ENCODE measurements around the gene MSI2. TPM values are rescaled to one million over a fixed set of nuclear protein-coding genes. Genes with fewer than 3 reads are reported as not detected.
A peak's percentile ranks its signal among the peaks of the same experiment; 100 is the strongest.

MSI2 gene
- total RNA-seq, 1 donor from 2014 or later = 75.5 TPM

DNA sequence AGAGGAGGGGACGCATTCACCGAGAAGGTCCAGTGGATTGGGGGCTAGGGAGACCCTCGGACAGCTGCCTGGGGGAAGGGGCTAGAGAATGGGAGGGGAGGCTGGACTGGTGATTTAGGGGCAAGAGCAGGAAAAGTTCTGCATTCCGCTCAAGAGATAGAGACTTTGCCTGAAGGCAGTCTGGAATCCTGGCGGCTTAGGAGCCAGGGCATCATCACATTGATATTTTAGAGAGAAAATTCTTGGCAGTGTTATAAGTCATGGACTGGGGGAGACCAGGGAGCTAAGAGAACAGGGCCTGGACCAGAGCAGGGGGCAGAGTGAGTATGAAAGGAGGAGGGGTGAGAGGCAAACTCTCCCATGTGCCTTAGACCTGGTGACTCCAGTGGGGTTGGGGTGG lies 35.8 kb downstream of the MSI2 start:
- H3K27me3 Mint-ChIP-seq (ENCODE audit: unreplicated experiment) = no peaks in the 10 kb centered on the region

DNA sequence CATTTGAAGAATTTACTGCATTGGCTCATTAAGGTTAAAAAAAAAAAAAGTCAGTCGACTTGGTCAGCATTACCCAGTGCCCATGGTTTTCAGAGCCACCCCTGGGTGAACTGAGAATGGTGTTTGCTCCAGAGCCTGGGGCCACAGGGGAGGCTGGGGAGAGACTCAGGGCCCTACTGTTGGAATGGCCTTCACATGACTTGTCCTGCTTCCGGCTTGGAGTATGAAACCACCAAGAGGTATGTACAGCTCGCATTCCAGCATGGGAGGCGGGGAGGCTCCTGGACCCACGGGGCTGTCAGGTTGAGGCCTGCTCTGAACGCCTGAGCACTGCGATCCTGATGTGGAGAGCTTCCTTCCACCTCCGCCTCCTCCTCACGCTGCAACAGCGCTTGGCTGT lies 36.8 kb downstream of the MSI2 start:
- peaks cover 43% of the 10 kb centered on the region for H3K4me1 Mint-ChIP-seq (ENCODE audit: unreplicated experiment)
- TF ChIP-seq, protein P1, sequence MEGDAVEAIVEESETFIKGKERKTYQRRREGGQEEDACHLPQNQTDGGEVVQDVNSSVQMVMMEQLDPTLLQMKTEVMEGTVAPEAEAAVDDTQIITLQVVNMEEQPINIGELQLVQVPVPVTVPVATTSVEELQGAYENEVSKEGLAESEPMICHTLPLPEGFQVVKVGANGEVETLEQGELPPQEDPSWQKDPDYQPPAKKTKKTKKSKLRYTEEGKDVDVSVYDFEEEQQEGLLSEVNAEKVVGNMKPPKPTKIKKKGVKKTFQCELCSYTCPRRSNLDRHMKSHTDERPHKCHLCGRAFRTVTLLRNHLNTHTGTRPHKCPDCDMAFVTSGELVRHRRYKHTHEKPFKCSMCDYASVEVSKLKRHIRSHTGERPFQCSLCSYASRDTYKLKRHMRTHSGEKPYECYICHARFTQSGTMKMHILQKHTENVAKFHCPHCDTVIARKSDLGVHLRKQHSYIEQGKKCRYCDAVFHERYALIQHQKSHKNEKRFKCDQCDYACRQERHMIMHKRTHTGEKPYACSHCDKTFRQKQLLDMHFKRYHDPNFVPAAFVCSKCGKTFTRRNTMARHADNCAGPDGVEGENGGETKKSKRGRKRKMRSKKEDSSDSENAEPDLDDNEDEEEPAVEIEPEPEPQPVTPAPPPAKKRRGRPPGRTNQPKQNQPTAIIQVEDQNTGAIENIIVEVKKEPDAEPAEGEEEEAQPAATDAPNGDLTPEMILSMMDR (IDR thresholded peaks at IDR 0.05) = no peak
- H3K27ac Mint-ChIP-seq (ENCODE audit: unreplicated experiment) = no peak overlapping the region
- no peaks in the 10 kb centered on the region for H3K27me3 Mint-ChIP-seq (ENCODE audit: unreplicated experiment)
- H3K9me3 Mint-ChIP-seq (ENCODE audit: unreplicated experiment) = peaks cover 6% of the 10 kb centered on the region
- no peak for DNase-seq (ENCODE audit: extremely low spot score, unreplicated experiment)
- peaks cover 15% of the 10 kb centered on the region for H3K36me3 Mint-ChIP-seq (ENCODE audit: unreplicated experiment)
- no peak overlapping the region for H3K4me3 Mint-ChIP-seq (ENCODE audit: unreplicated experiment)

More for the DNA sequence above, 35.8 kb downstream of the MSI2 start:
- peaks cover 43% of the 10 kb centered on the region for H3K4me1 Mint-ChIP-seq (ENCODE audit: unreplicated experiment)
- peak overlapping the region; percentile 24 for H3K27ac Mint-ChIP-seq (ENCODE audit: unreplicated experiment)
- no peak for DNase-seq (ENCODE audit: extremely low spot score, unreplicated experiment)
- no peaks in the 10 kb centered on the region for H3K9me3 Mint-ChIP-seq (ENCODE audit: unreplicated experiment)
- H3K4me3 Mint-ChIP-seq (ENCODE audit: unreplicated experiment) = no peak overlapping the region
- H3K36me3 Mint-ChIP-seq (ENCODE audit: unreplicated experiment) = peaks cover 8% of the 10 kb centered on the region
- TF ChIP-seq, protein P1 (IDR thresholded peaks at IDR 0.05) = no peak

DNA sequence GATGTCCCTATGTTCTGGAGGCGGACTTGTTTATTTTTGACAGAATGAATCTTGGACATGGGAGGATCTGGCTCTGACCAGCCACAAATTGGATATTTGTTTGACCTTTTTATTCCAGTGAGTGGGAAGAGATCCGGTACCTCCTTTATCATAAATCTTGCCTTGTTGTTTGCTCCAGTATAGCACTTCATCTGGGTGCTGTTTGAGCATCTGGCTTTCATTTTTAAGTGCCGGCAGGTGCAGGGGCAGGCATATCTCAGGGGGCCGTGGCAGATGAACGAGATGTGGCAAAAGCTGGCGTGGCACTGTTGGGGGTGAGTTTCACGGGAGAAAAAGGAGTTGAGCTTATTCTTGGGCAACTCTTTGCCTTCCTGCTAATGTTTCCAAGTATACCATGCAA lies 37.8 kb downstream of the MSI2 start:
- DNase-seq (ENCODE audit: extremely low spot score, unreplicated experiment) = no peak
- Mint-ChIP-seq H3K9me3 (ENCODE audit: unreplicated experiment) (peaks cover 6% of the 10 kb centered on the region), H3K4me1 (ENCODE audit: unreplicated experiment) (peaks cover 43% of the 10 kb centered on the region), H3K36me3 (ENCODE audit: unreplicated experiment) (peaks cover 23% of the 10 kb centered on the region), H3K27me3 (ENCODE audit: unreplicated experiment) (no peaks in the 10 kb centered on the region), H3K27ac (ENCODE audit: unreplicated experiment) (peak overlapping the region; percentile 80), H3K4me3 (ENCODE audit: unreplicated experiment) (no peak overlapping the region)
- TF ChIP-seq, protein P1 (IDR thresholded peaks at IDR 0.05) = no peak

DNA sequence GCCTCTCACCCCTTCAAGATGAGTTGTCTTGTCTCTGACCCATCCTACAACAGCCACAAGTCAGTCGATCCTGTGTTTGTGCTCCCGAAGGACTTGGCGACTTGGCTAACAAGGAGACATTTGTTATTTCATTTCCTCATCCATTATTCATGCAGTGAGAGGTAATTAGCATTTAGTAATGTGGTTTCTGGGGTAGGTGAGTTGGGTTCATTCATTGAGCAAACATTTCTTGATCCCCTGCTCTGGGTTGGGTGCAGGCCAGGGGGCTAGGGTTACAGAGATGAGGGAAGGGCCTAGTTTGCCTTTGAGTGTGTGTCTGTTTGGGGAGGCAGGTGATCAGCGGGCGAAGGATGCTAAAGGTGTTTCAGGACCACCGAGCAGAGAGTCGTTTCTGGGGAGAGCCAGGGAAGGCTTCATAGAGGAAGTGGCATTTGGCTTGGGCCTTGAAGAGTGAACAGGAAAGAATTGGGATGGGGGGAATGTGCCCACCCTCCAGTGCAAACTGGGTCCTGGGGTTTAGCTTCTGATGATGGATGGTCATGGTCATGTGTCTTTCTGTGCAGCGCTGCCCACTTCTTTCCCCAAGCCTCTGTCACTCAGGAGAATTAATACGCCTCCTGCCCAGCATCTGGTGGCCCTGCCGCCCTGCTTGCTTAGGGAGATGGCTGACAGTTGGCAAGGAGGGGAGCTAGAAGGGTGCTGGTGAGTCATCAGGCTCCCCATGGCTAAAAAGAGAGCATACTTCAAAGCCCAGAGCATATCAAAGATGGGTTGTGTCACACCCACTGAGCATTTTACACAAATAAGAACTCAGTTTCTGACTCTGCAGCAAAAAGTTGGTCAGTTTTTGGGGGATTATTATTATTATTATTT lies 38.5 kb downstream of the MSI2 start:
- H3K4me1 Mint-ChIP-seq (ENCODE audit: unreplicated experiment) = peaks cover 43% of the 10 kb centered on the region
- H3K9me3 Mint-ChIP-seq (ENCODE audit: unreplicated experiment) = peaks cover 6% of the 10 kb centered on the region
- peak overlapping the region; percentile 80 for H3K27ac Mint-ChIP-seq (ENCODE audit: unreplicated experiment)
- DNase-seq (ENCODE audit: extremely low spot score, unreplicated experiment) = no peak
- TF ChIP-seq, protein P1 (IDR thresholded peaks at IDR 0.05) = no peak
- peaks cover 22% of the 10 kb centered on the region for H3K36me3 Mint-ChIP-seq (ENCODE audit: unreplicated experiment)
- H3K27me3 Mint-ChIP-seq (ENCODE audit: unreplicated experiment) = no peaks in the 10 kb centered on the region
- H3K4me3 Mint-ChIP-seq (ENCODE audit: unreplicated experiment) = peak overlapping the region; percentile 37

DNA sequence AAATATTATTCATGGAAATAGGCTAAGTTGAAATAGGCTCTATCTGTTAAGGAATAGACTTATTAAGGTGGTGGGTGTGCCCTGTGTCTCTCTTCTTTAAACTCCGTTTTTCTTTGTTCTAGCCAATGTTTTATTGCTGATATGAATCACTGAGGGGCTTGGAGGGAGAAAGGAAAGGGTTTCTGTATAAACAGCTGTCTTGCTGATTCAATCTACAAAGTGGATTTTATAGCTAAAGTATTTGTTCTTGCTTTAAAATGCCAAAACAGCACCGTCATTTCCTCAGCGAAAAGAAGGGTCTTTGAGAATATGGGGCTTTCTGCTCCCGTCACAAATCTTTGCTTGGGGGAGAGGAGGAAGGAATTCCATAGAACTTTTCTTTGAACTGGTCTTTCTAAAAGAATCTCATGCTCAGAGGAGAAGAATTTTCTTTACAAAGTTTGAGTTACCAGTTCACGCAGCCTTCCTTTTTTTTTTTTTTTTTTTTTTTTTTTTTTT lies 39.3 kb downstream of the MSI2 start:
- DNase-seq (ENCODE audit: extremely low spot score, unreplicated experiment) = no peak
- peak overlapping the region; percentile 80 for H3K27ac Mint-ChIP-seq (ENCODE audit: unreplicated experiment)
- TF ChIP-seq, protein P1 (IDR thresholded peaks at IDR 0.05) = no peak
- H3K36me3 Mint-ChIP-seq (ENCODE audit: unreplicated experiment) = peaks cover 25% of the 10 kb centered on the region
- no peaks in the 10 kb centered on the region for H3K27me3 Mint-ChIP-seq (ENCODE audit: unreplicated experiment)
- H3K4me1 Mint-ChIP-seq (ENCODE audit: unreplicated experiment) = peaks cover 43% of the 10 kb centered on the region
- peak overlapping the region; percentile 49 for H3K4me3 Mint-ChIP-seq (ENCODE audit: unreplicated experiment)
- H3K9me3 Mint-ChIP-seq (ENCODE audit: unreplicated experiment) = peaks cover 6% of the 10 kb centered on the region

Data from osteocyte (in vitro differentiated cells).